Neural cell (in vitro differentiated cells): Measurements from ENCODE around the gene MTCL1.

ENCODE experiments used
- CTCF ChIP-seq: fragments of 450-650 bp; IDR thresholded peaks from 2 replicates; pipeline ENCODE4 v1.5.1; 2014; ENCODE audit warnings: antibody characterized with exemption, mild to moderate bottlenecking, moderate library complexity; ENCODE audit not compliant: poor library complexity, severe bottlenecking
- EP300 ChIP-seq: fragments of 450-650 bp; conservative IDR thresholded peaks from 2 replicates; pipeline ENCODE4 v1.6.1; 2014; ENCODE audit warnings: antibody characterized with exemption, mild to moderate bottlenecking, moderate library complexity; ENCODE audit not compliant: poor library complexity, severe bottlenecking
- POLR2AphosphoS5 ChIP-seq: IDR thresholded peaks from 2 replicates; pipeline ENCODE4 v1.6.1; 2012
- TF ChIP-seq, protein P1 (sequence below): IDR thresholded peaks from 2 replicates; pipeline ENCODE4 v1.6.1; 2012; ENCODE audit warnings: borderline replicate concordance

DNA sequence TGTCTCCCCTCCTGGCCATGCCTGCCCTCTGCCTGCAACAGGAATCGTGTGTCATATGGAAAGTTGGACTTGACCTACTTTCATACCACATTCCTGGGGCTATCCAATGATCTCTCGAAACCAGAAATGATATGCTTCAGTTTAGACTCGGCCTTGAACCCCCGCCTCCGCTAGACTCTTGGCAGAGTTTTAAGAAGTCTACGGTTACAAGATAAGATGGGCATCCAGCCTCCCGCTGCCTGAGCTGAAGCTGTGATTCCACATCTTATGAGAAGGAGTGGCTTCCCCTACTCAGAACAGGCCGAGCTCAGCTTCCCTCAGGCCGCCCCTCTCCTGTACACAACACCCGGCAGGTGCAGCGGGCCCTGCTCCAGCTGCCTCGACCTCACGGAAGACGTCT, 73.9 kb downstream of the MTCL1 start:
- TF ChIP-seq, protein P1, sequence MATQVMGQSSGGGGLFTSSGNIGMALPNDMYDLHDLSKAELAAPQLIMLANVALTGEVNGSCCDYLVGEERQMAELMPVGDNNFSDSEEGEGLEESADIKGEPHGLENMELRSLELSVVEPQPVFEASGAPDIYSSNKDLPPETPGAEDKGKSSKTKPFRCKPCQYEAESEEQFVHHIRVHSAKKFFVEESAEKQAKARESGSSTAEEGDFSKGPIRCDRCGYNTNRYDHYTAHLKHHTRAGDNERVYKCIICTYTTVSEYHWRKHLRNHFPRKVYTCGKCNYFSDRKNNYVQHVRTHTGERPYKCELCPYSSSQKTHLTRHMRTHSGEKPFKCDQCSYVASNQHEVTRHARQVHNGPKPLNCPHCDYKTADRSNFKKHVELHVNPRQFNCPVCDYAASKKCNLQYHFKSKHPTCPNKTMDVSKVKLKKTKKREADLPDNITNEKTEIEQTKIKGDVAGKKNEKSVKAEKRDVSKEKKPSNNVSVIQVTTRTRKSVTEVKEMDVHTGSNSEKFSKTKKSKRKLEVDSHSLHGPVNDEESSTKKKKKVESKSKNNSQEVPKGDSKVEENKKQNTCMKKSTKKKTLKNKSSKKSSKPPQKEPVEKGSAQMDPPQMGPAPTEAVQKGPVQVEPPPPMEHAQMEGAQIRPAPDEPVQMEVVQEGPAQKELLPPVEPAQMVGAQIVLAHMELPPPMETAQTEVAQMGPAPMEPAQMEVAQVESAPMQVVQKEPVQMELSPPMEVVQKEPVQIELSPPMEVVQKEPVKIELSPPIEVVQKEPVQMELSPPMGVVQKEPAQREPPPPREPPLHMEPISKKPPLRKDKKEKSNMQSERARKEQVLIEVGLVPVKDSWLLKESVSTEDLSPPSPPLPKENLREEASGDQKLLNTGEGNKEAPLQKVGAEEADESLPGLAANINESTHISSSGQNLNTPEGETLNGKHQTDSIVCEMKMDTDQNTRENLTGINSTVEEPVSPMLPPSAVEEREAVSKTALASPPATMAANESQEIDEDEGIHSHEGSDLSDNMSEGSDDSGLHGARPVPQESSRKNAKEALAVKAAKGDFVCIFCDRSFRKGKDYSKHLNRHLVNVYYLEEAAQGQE = no peak
- TF ChIP-seq CTCF (no peak), EP300 (no peak), POLR2AphosphoS5 (no peak)
